Measurements from ENCODE around the gene ADPRHL1. TPM values are rescaled to one million over a fixed set of nuclear protein-coding genes. Genes with fewer than 3 reads are reported as not detected.

Gene ADPRHL1
- total RNA-seq, 1 experiment from 2014 or later = 3.9 TPM

- Histone ChIP-seq H3K4me1 (ENCODE audit: insufficient read depth, low read length, poor library complexity, severe bottlenecking) (peaks cover 10% of the 10 kb centered on the region), H3K4me3 (ENCODE audit: low read depth, low read length, poor library complexity, severe bottlenecking) (no peak overlapping the region), H3K36me3 (ENCODE audit: insufficient read depth, low read length, poor library complexity, severe bottlenecking) (no peaks in the 10 kb centered on the region), H3K27me3 (replicated peaks; ENCODE audit: insufficient read depth, low read depth, low read length, poor library complexity) (no peaks in the 10 kb centered on the region), H3K27ac (ENCODE audit: low read depth, low read length, poor library complexity, severe bottlenecking) (no peak overlapping the region), H3K9me3 (ENCODE audit: low read depth, low read length, poor library complexity, severe bottlenecking) (no peaks in the 10 kb centered on the region)
- BruUV-seq (replicated peaks) = no TSS peak
- ChIA-PET POLR2A (ENCODE audit: low non-redundant PET) (no interaction called here), CTCF (no interaction called here)
- intact Hi-C loops (cut with micrococcal nuclease; ENCODE audit: unreplicated experiment) = no loop called here
- no peak for DNase-seq (ENCODE audit: low spot score)
- TF ChIP-seq CTCF (conservative IDR thresholded peaks at IDR 0.05; ENCODE audit: low read depth, low read length) (no peak), EZH2 (IDR thresholded peaks at IDR 0.05; ENCODE audit: borderline replicate concordance, low read depth, low read length, poor library complexity, severe bottlenecking) (no peak)
These were observed 51.6 kb downstream of the ADPRHL1 start for GRCh38 chr13:113401452-113402415.

GRCh38 chr13:113400621-113401451, 52.5 kb downstream of the ADPRHL1 start:
- H3K9me3 ChIP-seq (ENCODE audit: low read depth, low read length, poor library complexity, severe bottlenecking) = no peaks in the 10 kb centered on the region
- peaks cover 10% of the 10 kb centered on the region for H3K4me1 ChIP-seq (ENCODE audit: insufficient read depth, low read length, poor library complexity, severe bottlenecking)
- TF ChIP-seq EZH2 (IDR thresholded peaks at IDR 0.05; ENCODE audit: borderline replicate concordance, low read depth, low read length, poor library complexity, severe bottlenecking) (no peak), CTCF (conservative IDR thresholded peaks at IDR 0.05; ENCODE audit: low read depth, low read length) (no peak)
- ChIA-PET CTCF (no interaction called here), POLR2A (ENCODE audit: low non-redundant PET) (no interaction called here)
- H3K4me3 ChIP-seq (ENCODE audit: low read depth, low read length, poor library complexity, severe bottlenecking) = no peak overlapping the region
- H3K36me3 ChIP-seq (ENCODE audit: insufficient read depth, low read length, poor library complexity, severe bottlenecking) = no peaks in the 10 kb centered on the region
- no peak for DNase-seq (ENCODE audit: low spot score)
- no peaks in the 10 kb centered on the region for H3K27me3 ChIP-seq (replicated peaks; ENCODE audit: insufficient read depth, low read depth, low read length, poor library complexity)
- intact Hi-C loops (cut with micrococcal nuclease; ENCODE audit: unreplicated experiment) = no loop called here
- BruUV-seq (replicated peaks) = no TSS peak
- H3K27ac ChIP-seq (ENCODE audit: low read depth, low read length, poor library complexity, severe bottlenecking) = no peak overlapping the region

GRCh38 chr13:113399755-113400149, 53.5 kb downstream of the ADPRHL1 start:
- DNase-seq (ENCODE audit: low spot score) = no peak
- Histone ChIP-seq H3K9me3 (ENCODE audit: low read depth, low read length, poor library complexity, severe bottlenecking) (no peaks in the 10 kb centered on the region), H3K4me1 (ENCODE audit: insufficient read depth, low read length, poor library complexity, severe bottlenecking) (peaks cover 10% of the 10 kb centered on the region), H3K4me3 (ENCODE audit: low read depth, low read length, poor library complexity, severe bottlenecking) (no peak overlapping the region), H3K36me3 (ENCODE audit: insufficient read depth, low read length, poor library complexity, severe bottlenecking) (no peaks in the 10 kb centered on the region), H3K27ac (ENCODE audit: low read depth, low read length, poor library complexity, severe bottlenecking) (no peak overlapping the region), H3K27me3 (replicated peaks; ENCODE audit: insufficient read depth, low read depth, low read length, poor library complexity) (no peaks in the 10 kb centered on the region)
- intact Hi-C loops (cut with micrococcal nuclease; ENCODE audit: unreplicated experiment) = no loop called here
- ChIA-PET POLR2A (ENCODE audit: low non-redundant PET) (interaction anchor here (0.6 kb wide), 1 partner anchor 66 kb away, joined by 9 read pairs; no protein-coding TSS in a partner anchor), CTCF (interaction anchor here (0.9 kb wide), 1 partner anchor 12 kb away, joined by 7 read pairs; no protein-coding TSS in a partner anchor)
- TF ChIP-seq EZH2 (IDR thresholded peaks at IDR 0.05; ENCODE audit: borderline replicate concordance, low read depth, low read length, poor library complexity, severe bottlenecking) (no peak), CTCF (conservative IDR thresholded peaks at IDR 0.05; ENCODE audit: low read depth, low read length) (no peak)
- no TSS peak for BruUV-seq (replicated peaks)
